Brain microvascular endothelial cell (primary cell): ENCODE results near the gene CDRT15.
"Not testable (repeated sequence)": the region's sequence is repeated elsewhere in the genome, so short reads cannot be mapped to it uniquely, and the experiment has no call there.

Experiments
- DNase-seq: peaks from one replicate; pipeline ENCODE4 v3.0.0-alpha.2; 2020
- H3K27ac ChIP-seq: fragments of 250-450 bp; sonication (Bioruptor Pico); 2 replicates; pipeline ENCODE4 v1.5.1; 2020; ENCODE audit warnings: mild to moderate bottlenecking, moderate library complexity
- H3K27me3 ChIP-seq: fragments of 250-450 bp; sonication (Bioruptor Pico); replicated peaks from 2 replicates; pipeline ENCODE4 v1.5.1; 2020; ENCODE audit warnings: mild to moderate bottlenecking
- H3K36me3 ChIP-seq: fragments of 250-450 bp; sonication (Bioruptor Pico); replicated peaks from 2 replicates; pipeline ENCODE4 v1.5.1; 2020; ENCODE audit warnings: mild to moderate bottlenecking
- H3K4me3 ChIP-seq: 2 replicates; pipeline ENCODE4 v1.5.1; 2011; ENCODE audit warnings: low read depth, mild to moderate bottlenecking, control low read depth, low read length, moderate library complexity
- in situ Hi-C: cut with HindIII; loops from 2 replicates; pipeline ENCODE4 v1.10.0; 2017; ENCODE audit warnings: low sequenced_read_pairs, low pct_ligation_motif_present
- TF ChIP-seq, protein P1 (sequence below): IDR thresholded peaks from 2 replicates; pipeline ENCODE4 v1.5.1; 2011; ENCODE audit warnings: low read depth, mild to moderate bottlenecking, moderate library complexity, low read length, control low read depth, inconsistent platforms; ENCODE audit errors: missing control alignments

CDRT15 gene

DNA sequence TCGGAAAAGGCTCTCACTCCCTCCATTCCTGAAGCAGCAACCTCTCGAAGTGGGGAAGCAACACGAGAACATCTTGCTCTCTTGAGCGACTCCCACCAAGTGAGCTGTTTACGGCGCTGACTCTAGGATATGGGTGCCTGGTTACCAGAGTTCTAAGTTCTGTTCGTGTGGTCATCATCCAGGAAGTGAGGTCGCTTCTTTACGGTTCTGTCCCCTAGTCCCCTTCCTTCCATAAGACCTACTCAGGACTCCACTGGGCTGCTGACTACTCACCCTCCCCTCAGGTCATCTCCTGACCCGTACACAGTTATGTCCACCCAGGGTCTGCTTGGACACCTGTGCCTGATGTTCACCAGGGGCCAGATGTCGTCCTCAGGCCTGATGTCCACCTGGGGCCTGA, at the start of gene CDRT15:
TSS of gene CDRT15 (minus strand) at position 101 of the 400 bp plus-strand sequence. CDS start at position 72, 29 bp downstream.
- H3K27ac ChIP-seq, DNase-seq, H3K27me3 ChIP-seq, H3K36me3 ChIP-seq, in situ Hi-C loops, H3K4me3 ChIP-seq: not testable (repeated sequence)

DNA sequence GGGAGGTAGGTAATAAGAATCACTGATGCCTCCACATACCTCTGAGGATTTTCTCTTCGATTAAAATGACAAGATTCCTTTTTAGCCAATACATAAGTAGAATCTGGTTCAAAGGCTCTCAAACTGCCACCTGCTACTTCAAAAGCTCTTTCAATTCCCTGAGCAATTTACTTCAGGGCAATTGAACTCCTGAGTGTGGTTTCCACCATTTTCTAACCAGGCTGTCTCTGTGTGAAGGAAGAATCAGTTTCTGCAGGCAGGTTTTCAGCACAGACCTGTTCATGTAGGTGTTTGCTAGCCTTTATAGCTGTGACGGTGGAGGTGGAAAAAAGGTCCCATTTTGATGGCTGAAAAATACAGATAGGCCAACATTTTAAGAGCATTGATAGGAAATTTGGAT, 46.1 kb upstream of the CDRT15 start:
- no peak overlapping the region for H3K4me3 ChIP-seq
- H3K27me3 ChIP-seq, result no peaks in the 10 kb centered on the region
- in situ Hi-C loops, result no loop called here
- DNase-seq, result no peak
- TF ChIP-seq, protein P1, sequence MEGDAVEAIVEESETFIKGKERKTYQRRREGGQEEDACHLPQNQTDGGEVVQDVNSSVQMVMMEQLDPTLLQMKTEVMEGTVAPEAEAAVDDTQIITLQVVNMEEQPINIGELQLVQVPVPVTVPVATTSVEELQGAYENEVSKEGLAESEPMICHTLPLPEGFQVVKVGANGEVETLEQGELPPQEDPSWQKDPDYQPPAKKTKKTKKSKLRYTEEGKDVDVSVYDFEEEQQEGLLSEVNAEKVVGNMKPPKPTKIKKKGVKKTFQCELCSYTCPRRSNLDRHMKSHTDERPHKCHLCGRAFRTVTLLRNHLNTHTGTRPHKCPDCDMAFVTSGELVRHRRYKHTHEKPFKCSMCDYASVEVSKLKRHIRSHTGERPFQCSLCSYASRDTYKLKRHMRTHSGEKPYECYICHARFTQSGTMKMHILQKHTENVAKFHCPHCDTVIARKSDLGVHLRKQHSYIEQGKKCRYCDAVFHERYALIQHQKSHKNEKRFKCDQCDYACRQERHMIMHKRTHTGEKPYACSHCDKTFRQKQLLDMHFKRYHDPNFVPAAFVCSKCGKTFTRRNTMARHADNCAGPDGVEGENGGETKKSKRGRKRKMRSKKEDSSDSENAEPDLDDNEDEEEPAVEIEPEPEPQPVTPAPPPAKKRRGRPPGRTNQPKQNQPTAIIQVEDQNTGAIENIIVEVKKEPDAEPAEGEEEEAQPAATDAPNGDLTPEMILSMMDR, result no peak
- H3K36me3 ChIP-seq, result no peaks in the 10 kb centered on the region
- no peak overlapping the region for H3K27ac ChIP-seq

DNA sequence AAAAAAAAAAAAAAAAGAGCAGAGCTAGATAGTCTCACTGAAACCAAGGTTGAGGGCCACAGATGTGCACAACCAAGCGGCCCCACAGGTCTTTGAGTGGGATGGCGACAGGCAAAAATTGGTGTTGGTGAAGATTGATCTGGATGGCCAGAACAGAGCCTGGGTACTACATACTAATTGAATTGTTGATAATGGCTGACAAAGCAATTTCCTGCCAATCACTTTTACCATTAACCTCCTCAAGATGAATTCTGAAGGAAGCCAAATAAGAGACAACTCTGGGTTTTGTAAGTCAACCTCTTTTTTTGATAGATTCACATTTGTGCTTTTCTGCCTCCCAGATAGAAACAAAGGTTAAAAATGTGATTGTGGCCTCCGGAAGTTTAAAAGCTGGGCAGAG, 44.9 kb upstream of the CDRT15 start:
- H3K27ac ChIP-seq, result no peak overlapping the region
- H3K27me3 ChIP-seq, result no peaks in the 10 kb centered on the region
- TF ChIP-seq, protein P1, result no peak
- DNase-seq, result no peak
- no peaks in the 10 kb centered on the region for H3K36me3 ChIP-seq
- in situ Hi-C loops, result no loop called here
- no peak overlapping the region for H3K4me3 ChIP-seq

DNA sequence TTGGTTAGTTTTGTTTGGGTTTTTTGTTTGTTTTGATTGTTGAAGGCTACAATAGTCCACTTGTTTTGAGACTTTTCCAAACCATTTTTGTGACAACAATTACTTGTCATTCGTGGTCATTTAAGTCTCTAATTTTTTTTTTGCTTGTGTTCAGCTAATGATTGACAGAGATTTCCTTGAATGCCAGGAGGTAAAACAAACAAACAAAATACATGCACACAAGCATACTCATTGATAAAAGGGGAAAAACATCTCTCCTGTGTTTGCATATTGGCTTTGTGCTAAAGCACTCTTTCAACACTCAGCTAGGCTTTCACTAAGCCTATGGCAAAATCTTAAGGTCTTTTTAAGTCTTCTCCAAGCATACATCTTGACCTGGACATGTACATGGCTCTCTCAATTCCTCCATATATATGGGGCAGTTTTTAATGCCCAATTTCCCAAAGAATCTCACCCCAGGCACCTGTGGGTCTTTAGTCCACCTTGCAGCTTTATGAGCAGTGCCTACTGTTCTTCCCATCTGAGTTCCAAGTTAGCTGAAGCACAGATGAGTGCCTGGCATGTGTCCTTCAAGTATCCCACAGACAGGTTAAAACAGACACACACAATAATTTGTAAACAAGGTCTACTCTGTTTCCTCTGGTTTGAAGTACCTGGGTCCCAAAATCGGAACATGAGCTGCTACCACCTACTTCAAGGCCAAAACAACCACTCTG, 40.0 kb upstream of the CDRT15 start:
- Histone ChIP-seq H3K36me3 (no peaks in the 10 kb centered on the region), H3K27ac (no peak overlapping the region), H3K27me3 (no peaks in the 10 kb centered on the region), H3K4me3 (no peak overlapping the region)
- in situ Hi-C loops, result no loop called here
- TF ChIP-seq, protein P1, result no peak
- no peak for DNase-seq

DNA sequence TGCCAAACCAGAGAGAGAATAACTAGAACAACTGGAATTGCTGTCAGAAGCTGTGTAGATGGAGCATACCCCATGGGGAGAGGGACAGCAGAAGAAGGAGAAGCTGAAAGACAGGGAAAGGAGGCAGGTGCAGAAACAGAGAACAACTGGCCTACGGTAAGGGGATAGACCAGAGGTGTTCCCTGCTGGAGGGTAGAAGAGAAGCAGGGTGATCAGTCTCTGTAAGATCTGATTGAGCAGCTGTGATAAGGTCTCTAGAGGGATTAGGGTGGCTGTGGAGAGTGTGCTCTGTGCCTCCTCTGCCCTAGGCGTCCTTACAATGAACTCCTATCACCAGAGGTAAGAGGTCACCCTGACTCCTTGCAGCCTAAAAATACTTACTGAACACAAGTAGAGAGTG, 33.8 kb upstream of the CDRT15 start:
- no peaks in the 10 kb centered on the region for H3K36me3 ChIP-seq
- in situ Hi-C loops, result no loop called here
- no peak overlapping the region for H3K27ac ChIP-seq
- H3K4me3 ChIP-seq, result no peak overlapping the region
- DNase-seq, result no peak
- no peaks in the 10 kb centered on the region for H3K27me3 ChIP-seq
- TF ChIP-seq, protein P1, result no peak

DNA sequence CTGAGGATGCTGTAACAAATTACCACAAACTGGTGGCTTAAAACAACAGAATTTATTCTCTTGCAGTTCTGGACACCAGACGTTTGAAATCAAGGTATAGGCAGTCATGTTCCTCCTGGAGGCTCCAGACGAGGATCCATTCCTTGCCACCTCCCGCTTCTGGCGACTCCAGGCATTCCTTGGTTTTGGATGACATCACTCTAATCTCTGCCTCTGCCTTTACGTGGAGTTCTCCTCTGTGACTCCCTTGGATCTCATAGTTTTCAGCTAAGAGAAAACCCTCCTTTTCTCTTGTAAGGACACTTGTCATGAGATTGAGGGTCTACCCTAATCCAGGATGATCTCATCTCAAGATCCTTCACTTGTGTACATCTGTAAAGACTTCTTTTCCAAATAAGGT, 32.8 kb upstream of the CDRT15 start:
- no peaks in the 10 kb centered on the region for H3K36me3 ChIP-seq
- no peak overlapping the region for H3K27ac ChIP-seq
- DNase-seq, result no peak
- TF ChIP-seq, protein P1, result no peak
- H3K4me3 ChIP-seq, result no peak overlapping the region
- in situ Hi-C loops, result no loop called here
- H3K27me3 ChIP-seq, result no peaks in the 10 kb centered on the region
